Liver (tissue), 9 donors: ENCODE results near the gene ADK. TPM values are rescaled to one million over a fixed set of nuclear protein-coding genes. Genes with fewer than 3 reads are reported as not detected.

Experiments
- DNase-seq: peaks from one replicate; pipeline ENCODE4 v3.0.0-alpha.2; 2017; ENCODE audit warnings: low spot score
- H3K27ac ChIP-seq, 2 donors: one replicate each; pipeline ENCODE4 v1.7.0; 2013; ENCODE audit warnings: inconsistent platforms in 2 of 2, low read length in 2 of 2, control low read depth in 1 of 2, low read depth in 1 of 2, mild to moderate bottlenecking in 1 of 2
- H3K27me3 ChIP-seq, 4 donors: one replicate each; pipeline versions ENCODE4 v1.6.1 to v1.7.0; 2013; ENCODE audit warnings: low read length in 3 of 4, inconsistent platforms in 1 of 4, mild to moderate bottlenecking in 1 of 4, moderate library complexity in 1 of 4; ENCODE audit not compliant: control insufficient read depth in 4 of 4, insufficient read depth in 4 of 4
- H3K36me3 ChIP-seq, 4 donors: one replicate each; pipeline versions ENCODE4 v1.6.1 to v1.7.0; 2013; ENCODE audit warnings: low read length in 3 of 4, mild to moderate bottlenecking in 3 of 4, low read depth in 1 of 4, moderate library complexity in 1 of 4; ENCODE audit not compliant: control insufficient read depth in 4 of 4, insufficient read depth in 3 of 4
- H3K4me1 ChIP-seq, 4 donors: one replicate each; pipeline versions ENCODE4 v1.6.1 to v1.7.0; 2013; ENCODE audit warnings: low read length in 3 of 4, mild to moderate bottlenecking in 3 of 4, moderate library complexity in 1 of 4; ENCODE audit not compliant: control insufficient read depth in 4 of 4, insufficient read depth in 4 of 4
- H3K4me3 ChIP-seq, 3 donors: one replicate each; pipeline versions ENCODE4 v1.6.1 to v1.7.0; 2013; ENCODE audit warnings: low read length in 3 of 3, control low read depth in 1 of 3, low read depth in 1 of 3, mild to moderate bottlenecking in 1 of 3
- H3K9ac ChIP-seq, 2 donors: one replicate each; pipeline ENCODE4 v1.7.0; 2013; ENCODE audit warnings: low read length in 2 of 2, mild to moderate bottlenecking in 2 of 2, moderate library complexity in 2 of 2, control low read depth in 1 of 2, low read depth in 1 of 2
- H3K9me3 ChIP-seq, 4 donors: one replicate each; pipeline versions ENCODE4 v1.6.1 to v1.7.0; 2013; ENCODE audit warnings: low read length in 3 of 4; ENCODE audit not compliant: control insufficient read depth in 4 of 4
- CTCF ChIP-seq: fragments of 150-350 bp; IDR thresholded peaks from 2 replicates; pipeline ENCODE4 v1.5.1; 2017; ENCODE audit warnings: improper control_type of control experiment, low read depth, low read length; ENCODE audit not compliant: missing input control
- EGR1 ChIP-seq, 2 donors: IDR thresholded peaks; 2 replicates each; pipeline ENCODE4 v1.6.1; 2016 to 2018; ENCODE audit warnings: antibody characterized with exemption in 2 of 2, low read depth in 2 of 2
- FOXA1 ChIP-seq: IDR thresholded peaks from 2 replicates; pipeline ENCODE4 v1.6.1; 2016; ENCODE audit warnings: antibody characterized with exemption
- FOXA2 ChIP-seq: IDR thresholded peaks from 2 replicates; pipeline ENCODE4 v1.6.1; 2016; ENCODE audit warnings: antibody characterized with exemption
- GABPA ChIP-seq, 2 donors: IDR thresholded peaks in 1 of 2; conservative IDR thresholded peaks in 1 of 2; 2 replicates each; pipeline ENCODE4 v1.6.1; 2016; ENCODE audit warnings: antibody characterized with exemption in 2 of 2, mild to moderate bottlenecking in 1 of 2, moderate library complexity in 1 of 2
- HNF4A ChIP-seq, 2 donors: conservative IDR thresholded peaks; 2 replicates each; pipeline ENCODE4 v1.6.1; 2016; ENCODE audit warnings: antibody characterized with exemption in 2 of 2, mild to moderate bottlenecking in 2 of 2
- HNF4G ChIP-seq: IDR thresholded peaks from 2 replicates; pipeline ENCODE4 v1.6.1; 2016; ENCODE audit warnings: antibody characterized with exemption
- JUND ChIP-seq, 2 donors: IDR thresholded peaks; 2 replicates each; pipeline ENCODE4 v1.6.1; 2016; ENCODE audit warnings: antibody characterized with exemption in 2 of 2
- RAD21 ChIP-seq, 2 donors: IDR thresholded peaks; 2 replicates each; pipeline ENCODE4 v1.6.1; 2016; ENCODE audit warnings: antibody characterized with exemption in 2 of 2, mild to moderate bottlenecking in 2 of 2
- RXRA ChIP-seq, 2 donors: IDR thresholded peaks; 2 replicates each; pipeline ENCODE4 v1.6.1; 2017 to 2018; ENCODE audit warnings: antibody characterized with exemption in 2 of 2, mild to moderate bottlenecking in 1 of 2
- SP1 ChIP-seq: IDR thresholded peaks from 2 replicates; pipeline ENCODE4 v1.6.1; 2018; ENCODE audit warnings: antibody characterized with exemption, mild to moderate bottlenecking
- TAF1 ChIP-seq: conservative IDR thresholded peaks from 2 replicates; pipeline ENCODE4 v1.6.1; 2016; ENCODE audit warnings: antibody characterized with exemption, mild to moderate bottlenecking
- YY1 ChIP-seq: IDR thresholded peaks from 2 replicates; pipeline ENCODE4 v1.6.1; 2016; ENCODE audit warnings: antibody characterized with exemption, mild to moderate bottlenecking
- WGBS: extraction: QIAGEN DNeasy Blood & Tissue Kit; methylation state at CpG from one replicate; pipeline ENCODE4 v1.1.7; 2013; 5-methylcytosine and 5-hydroxymethylcytosine counted together
- polyA plus RNA-seq, 2 donors: library from polyadenylated mRNA; stranded (reverse) in 1 of 2; unstranded in 1 of 2; fragments of 200-250 nt in 1 of 2; fragments of >200 nt in 1 of 2; fragmentation: Nextera tagmentation in 1 of 2; extraction: Ambion mirVana in 1 of 2; gene quantifications; one replicate each; pipeline versions ENCODE4 v1.2.1 to v1.2.3, GENCODE V29; 2013 to 2015
- total RNA-seq, 2 donors: library from RNA; depleted of rRNA; stranded (reverse); fragments of >200 nt; gene quantifications; one replicate each; pipeline ENCODE4 v1.2.3, GENCODE V29; 2014
- TF ChIP-seq, protein P1 (sequence below): IDR thresholded peaks from 2 replicates; pipeline ENCODE4 v1.6.1; 2016; ENCODE audit warnings: antibody characterized with exemption
- TF ChIP-seq, protein P2 (sequence below): IDR thresholded peaks from 2 replicates; pipeline ENCODE4 v1.6.1; 2016; ENCODE audit warnings: antibody characterized with exemption
- TF ChIP-seq, protein P3 (sequence below): IDR thresholded peaks from 2 replicates; pipeline ENCODE4 v1.6.1; 2016; ENCODE audit warnings: antibody characterized with exemption
- TF ChIP-seq, protein P4 (sequence below): IDR thresholded peaks from 2 replicates; pipeline ENCODE4 v1.6.1; 2016; ENCODE audit warnings: antibody characterized with exemption, mild to moderate bottlenecking
- donor health status: healthy.
- donor health status: healthy.
- donor health status: healthy.
- donor health status: healthy.
- donor health status: healthy.

ADK gene
- total and polyA plus RNA-seq, 4 donors, result 18.0 to 110 (median 65.5) TPM

GRCh38 chr10:74736029-74736428 lies 585.0 kb downstream of the ADK start:
- no peak overlapping the region for H3K4me3 ChIP-seq
- TF ChIP-seq CTCF (no peak), HNF4A (conservative IDR thresholded peaks at IDR 0.05) (no peak), FOXA2 (no peak), TAF1 (no peak), FOXA1 (no peak), YY1 (no peak), JUND (IDR thresholded peaks at IDR 0.05) (no peak), RXRA (IDR thresholded peaks at IDR 0.05) (no peak), RAD21 (IDR thresholded peaks at IDR 0.05) (no peak), EGR1 (IDR thresholded peaks at IDR 0.05; ENCODE audit: low read depth in 2 of 2) (no peak), GABPA (IDR thresholded peaks at IDR 0.05 in 1 of 2, conservative IDR thresholded peaks at IDR 0.05 in 1 of 2) (no peak), HNF4G (no peak), SP1 (no peak)
- TF ChIP-seq, protein P1, sequence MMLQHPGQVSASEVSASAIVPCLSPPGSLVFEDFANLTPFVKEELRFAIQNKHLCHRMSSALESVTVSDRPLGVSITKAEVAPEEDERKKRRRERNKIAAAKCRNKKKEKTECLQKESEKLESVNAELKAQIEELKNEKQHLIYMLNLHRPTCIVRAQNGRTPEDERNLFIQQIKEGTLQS, result no peak
- TF ChIP-seq, protein P2, sequence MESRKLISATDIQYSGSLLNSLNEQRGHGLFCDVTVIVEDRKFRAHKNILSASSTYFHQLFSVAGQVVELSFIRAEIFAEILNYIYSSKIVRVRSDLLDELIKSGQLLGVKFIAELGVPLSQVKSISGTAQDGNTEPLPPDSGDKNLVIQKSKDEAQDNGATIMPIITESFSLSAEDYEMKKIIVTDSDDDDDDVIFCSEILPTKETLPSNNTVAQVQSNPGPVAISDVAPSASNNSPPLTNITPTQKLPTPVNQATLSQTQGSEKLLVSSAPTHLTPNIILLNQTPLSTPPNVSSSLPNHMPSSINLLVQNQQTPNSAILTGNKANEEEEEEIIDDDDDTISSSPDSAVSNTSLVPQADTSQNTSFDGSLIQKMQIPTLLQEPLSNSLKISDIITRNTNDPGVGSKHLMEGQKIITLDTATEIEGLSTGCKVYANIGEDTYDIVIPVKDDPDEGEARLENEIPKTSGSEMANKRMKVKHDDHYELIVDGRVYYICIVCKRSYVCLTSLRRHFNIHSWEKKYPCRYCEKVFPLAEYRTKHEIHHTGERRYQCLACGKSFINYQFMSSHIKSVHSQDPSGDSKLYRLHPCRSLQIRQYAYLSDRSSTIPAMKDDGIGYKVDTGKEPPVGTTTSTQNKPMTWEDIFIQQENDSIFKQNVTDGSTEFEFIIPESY, result no peak
- TF ChIP-seq, protein P3, sequence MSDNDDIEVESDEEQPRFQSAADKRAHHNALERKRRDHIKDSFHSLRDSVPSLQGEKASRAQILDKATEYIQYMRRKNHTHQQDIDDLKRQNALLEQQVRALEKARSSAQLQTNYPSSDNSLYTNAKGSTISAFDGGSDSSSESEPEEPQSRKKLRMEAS, result no peak
- TF ChIP-seq, protein P4, sequence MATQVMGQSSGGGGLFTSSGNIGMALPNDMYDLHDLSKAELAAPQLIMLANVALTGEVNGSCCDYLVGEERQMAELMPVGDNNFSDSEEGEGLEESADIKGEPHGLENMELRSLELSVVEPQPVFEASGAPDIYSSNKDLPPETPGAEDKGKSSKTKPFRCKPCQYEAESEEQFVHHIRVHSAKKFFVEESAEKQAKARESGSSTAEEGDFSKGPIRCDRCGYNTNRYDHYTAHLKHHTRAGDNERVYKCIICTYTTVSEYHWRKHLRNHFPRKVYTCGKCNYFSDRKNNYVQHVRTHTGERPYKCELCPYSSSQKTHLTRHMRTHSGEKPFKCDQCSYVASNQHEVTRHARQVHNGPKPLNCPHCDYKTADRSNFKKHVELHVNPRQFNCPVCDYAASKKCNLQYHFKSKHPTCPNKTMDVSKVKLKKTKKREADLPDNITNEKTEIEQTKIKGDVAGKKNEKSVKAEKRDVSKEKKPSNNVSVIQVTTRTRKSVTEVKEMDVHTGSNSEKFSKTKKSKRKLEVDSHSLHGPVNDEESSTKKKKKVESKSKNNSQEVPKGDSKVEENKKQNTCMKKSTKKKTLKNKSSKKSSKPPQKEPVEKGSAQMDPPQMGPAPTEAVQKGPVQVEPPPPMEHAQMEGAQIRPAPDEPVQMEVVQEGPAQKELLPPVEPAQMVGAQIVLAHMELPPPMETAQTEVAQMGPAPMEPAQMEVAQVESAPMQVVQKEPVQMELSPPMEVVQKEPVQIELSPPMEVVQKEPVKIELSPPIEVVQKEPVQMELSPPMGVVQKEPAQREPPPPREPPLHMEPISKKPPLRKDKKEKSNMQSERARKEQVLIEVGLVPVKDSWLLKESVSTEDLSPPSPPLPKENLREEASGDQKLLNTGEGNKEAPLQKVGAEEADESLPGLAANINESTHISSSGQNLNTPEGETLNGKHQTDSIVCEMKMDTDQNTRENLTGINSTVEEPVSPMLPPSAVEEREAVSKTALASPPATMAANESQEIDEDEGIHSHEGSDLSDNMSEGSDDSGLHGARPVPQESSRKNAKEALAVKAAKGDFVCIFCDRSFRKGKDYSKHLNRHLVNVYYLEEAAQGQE, result no peak
- no peaks in the 10 kb centered on the region for H3K27me3 ChIP-seq
- H3K9ac ChIP-seq, result no peak overlapping the region
- no peak overlapping the region for H3K27ac ChIP-seq
- H3K36me3 ChIP-seq, result no peaks in the 10 kb centered on the region
- no peak for DNase-seq
- H3K9me3 ChIP-seq, result no peaks in the 10 kb centered on the region
- 97% methylated on average over 2 of the region's 2 CpGs for WGBS
- no peaks in the 10 kb centered on the region for H3K4me1 ChIP-seq

DNA sequence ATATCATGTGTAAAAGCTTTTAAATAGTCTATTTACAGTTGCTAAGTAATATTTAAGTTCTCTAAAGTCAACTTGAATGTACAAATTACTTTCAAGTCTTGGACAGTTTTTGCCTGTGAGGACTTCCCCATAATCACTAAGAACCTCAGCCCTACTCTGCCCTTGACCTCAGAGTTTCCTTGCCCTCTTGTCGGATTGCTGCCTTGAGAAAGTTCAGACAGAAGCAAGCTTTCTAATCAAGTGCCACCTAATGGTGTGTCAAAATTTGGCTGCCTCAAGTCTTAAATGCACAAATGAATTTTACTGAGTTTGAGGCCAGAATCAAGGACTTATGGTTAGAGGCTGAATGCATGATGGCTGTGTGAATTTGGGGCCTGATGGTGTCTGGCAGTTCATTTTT lies 587.0 kb downstream of the ADK start:
- Histone ChIP-seq H3K9me3 (no peaks in the 10 kb centered on the region), H3K9ac (no peak overlapping the region), H3K27ac (no peak overlapping the region), H3K27me3 (no peaks in the 10 kb centered on the region), H3K36me3 (no peaks in the 10 kb centered on the region), H3K4me1 (no peaks in the 10 kb centered on the region), H3K4me3 (no peak overlapping the region)
- WGBS, result 65% methylated on average over 1 of the region's 1 CpG
- no peak for DNase-seq
- TF ChIP-seq GABPA (IDR thresholded peaks at IDR 0.05 in 1 of 2, conservative IDR thresholded peaks at IDR 0.05 in 1 of 2), result no peak
- no peak for TF ChIP-seq YY1
- TF ChIP-seq, protein P1, result no peak
- TF ChIP-seq CTCF, result no peak
- TF ChIP-seq, protein P2, result no peak
- TF ChIP-seq HNF4A (conservative IDR thresholded peaks at IDR 0.05), result no peak
- no peak for TF ChIP-seq JUND (IDR thresholded peaks at IDR 0.05)
- TF ChIP-seq SP1, result no peak
- TF ChIP-seq RAD21 (IDR thresholded peaks at IDR 0.05), result no peak
- TF ChIP-seq TAF1, result no peak
